ENCODE data around the gene TSPEAR. TPM values are rescaled to one million over a fixed set of nuclear protein-coding genes. Genes with fewer than 3 reads are reported as not detected.
A peak's percentile ranks its signal among the peaks of the same experiment; 100 is the strongest.
"Not testable (repeated sequence)": the region's sequence is repeated elsewhere in the genome, so short reads cannot be mapped to it uniquely, and the experiment has no call there.

Gene TSPEAR
- total RNA-seq, 2 donors from 2014 or later: not detected

GRCh38 chr21:44697811-44698734 lies 13.3 kb downstream of the TSPEAR start:
- Histone ChIP-seq H3K4me1 (no peaks in the 10 kb centered on the region), H3K4me3 (no peak overlapping the region), H3K27ac (no peak overlapping the region), H3K36me3 (no peaks in the 10 kb centered on the region), H3K27me3 (no peaks in the 10 kb centered on the region), H3K9me3 (peaks cover 5 to 12% of the 10 kb centered on the region in 2 donors)
- no peak for TF ChIP-seq CTCF (IDR thresholded peaks at IDR 0.05)
- peak; percentile 44 for DNase-seq (ENCODE audit: low spot score)

- H3K27ac ChIP-seq, H3K4me3 ChIP-seq: not testable (repeated sequence)
- DNase-seq (ENCODE audit: low spot score): peak; percentile 46
Measured at GRCh38 chr21:44697172-44697810, 14.1 kb downstream of the TSPEAR start, which contains the start of gene KRTAP10-12. TSS of gene KRTAP10-12 (plus strand) at chr21:44697172. CDS start at chr21:44697202, 30 bp downstream.

GRCh38 chr21:44696572-44696971 lies 14.8 kb downstream of the TSPEAR start:
- H3K27ac ChIP-seq: no peak overlapping the region
- H3K9me3 ChIP-seq: peaks cover 5 to 18% of the 10 kb centered on the region in 2 donors
- no peak overlapping the region for H3K4me3 ChIP-seq
- no peaks in the 10 kb centered on the region for H3K36me3 ChIP-seq
- no peaks in the 10 kb centered on the region for H3K4me1 ChIP-seq
- TF ChIP-seq CTCF (IDR thresholded peaks at IDR 0.05): no peak
- no peaks in the 10 kb centered on the region for H3K27me3 ChIP-seq
- peak; percentile 38 for DNase-seq (ENCODE audit: low spot score)

More at GRCh38 chr21:44697172-44697810, 14.1 kb downstream of the TSPEAR start, which contains the start of gene KRTAP10-12:
- H3K27me3 ChIP-seq, H3K36me3 ChIP-seq, H3K4me1 ChIP-seq: not testable (repeated sequence)
- peaks cover 5 to 18% of the 10 kb centered on the region in 2 donors for H3K9me3 ChIP-seq

- TF ChIP-seq CTCF (IDR thresholded peaks at IDR 0.05): no peak
- DNase-seq (ENCODE audit: low spot score): peak; percentile 9
Measured at GRCh38 chr21:44695641-44696040, 15.7 kb downstream of the TSPEAR start.

GRCh38 chr21:44695184-44695583 lies 16.2 kb downstream of the TSPEAR start:
- H3K27ac ChIP-seq: no peak overlapping the region
- no peaks in the 10 kb centered on the region for H3K27me3 ChIP-seq
- no peak overlapping the region for H3K4me3 ChIP-seq
- H3K36me3 ChIP-seq: no peaks in the 10 kb centered on the region
- TF ChIP-seq CTCF (IDR thresholded peaks at IDR 0.05): no peak
- DNase-seq (ENCODE audit: low spot score): peak; percentile 46
- peaks cover 5 to 18% of the 10 kb centered on the region in 2 donors for H3K9me3 ChIP-seq
- H3K4me1 ChIP-seq: no peaks in the 10 kb centered on the region

More at GRCh38 chr21:44695641-44696040, 15.7 kb downstream of the TSPEAR start:
- Histone ChIP-seq H3K36me3 (no peaks in the 10 kb centered on the region), H3K27me3 (no peaks in the 10 kb centered on the region), H3K9me3 (peaks cover 5 to 18% of the 10 kb centered on the region in 2 donors), H3K4me3 (no peak overlapping the region), H3K4me1 (no peaks in the 10 kb centered on the region), H3K27ac (no peak overlapping the region)

GRCh38 chr21:44694776-44695175 lies 16.6 kb downstream of the TSPEAR start:
- no peaks in the 10 kb centered on the region for H3K4me1 ChIP-seq
- no peak overlapping the region for H3K4me3 ChIP-seq
- peak; percentile 34 for DNase-seq (ENCODE audit: low spot score)
- TF ChIP-seq CTCF (IDR thresholded peaks at IDR 0.05): no peak
- H3K27me3 ChIP-seq: no peaks in the 10 kb centered on the region
- peaks cover 5 to 18% of the 10 kb centered on the region in 2 donors for H3K9me3 ChIP-seq
- no peak overlapping the region for H3K27ac ChIP-seq
- no peaks in the 10 kb centered on the region for H3K36me3 ChIP-seq

Measured in right atrium auricular region (tissue), 2 donors.